ENCODE data around the gene LONP2. TPM values are rescaled to one million over a fixed set of nuclear protein-coding genes. Genes with fewer than 3 reads are reported as not detected.

Gene LONP2
- total and polyA plus RNA-seq, 9 donors: 30.0 to 101 (median 75.7) TPM

- intact Hi-C loops (cut with DNase I): loop anchor here in 3 of 4 donors (10.0 kb wide), 3 partner anchors 121 to 231 kb away; partner anchors contain the start of gene N4BP1 (in 1 of the 3)
- TF ChIP-seq CTCF (IDR thresholded peaks at IDR 0.05) (no peak), EP300 (IDR thresholded peaks at IDR 0.05) (no peak), POLR2A (IDR thresholded peaks at IDR 0.05) (no peak)
- no peaks in the 10 kb centered on the region for H3K36me3 ChIP-seq
- peak overlapping the region; percentile 93 to 100 for H3K27ac ChIP-seq
- DNase-seq: no peak
- no peaks in the 10 kb centered on the region for H3K27me3 ChIP-seq
- no peaks in the 10 kb centered on the region for H3K9me3 ChIP-seq
- peaks cover 23% of the 10 kb centered on the region for H3K4me1 ChIP-seq (ENCODE audit: insufficient read depth)
- H3K4me3 ChIP-seq: peak overlapping the region; percentile 88
- 0 to 1% (median 0%) methylated on average over 15 of the region's 15 CpGs for WGBS, 3 donors
These were observed 139.9 kb downstream of the LONP2 start for GRCh38 chr16:48383877-48384519.

GRCh38 chr16:48384520-48385252 is 140.6 kb downstream of the LONP2 start:
- intact Hi-C loops (cut with DNase I): loop anchor here in 3 of 4 donors (10.0 kb wide), 3 partner anchors 120 to 230 kb away; partner anchors contain the start of gene N4BP1 (in 1 of the 3)
- TF ChIP-seq CTCF (IDR thresholded peaks at IDR 0.05) (no peak), POLR2A (IDR thresholded peaks at IDR 0.05) (no peak)
- peak overlapping the region; percentile 99 to 100 for H3K27ac ChIP-seq
- H3K4me1 ChIP-seq (ENCODE audit: insufficient read depth): peaks cover 17% of the 10 kb centered on the region
- peak; percentile 58 to 81 (median 72) for DNase-seq
- H3K9me3 ChIP-seq: no peaks in the 10 kb centered on the region
- no peaks in the 10 kb centered on the region for H3K27me3 ChIP-seq
- H3K4me3 ChIP-seq: peak overlapping the region; percentile 88
- WGBS, 3 donors: 0 to 1% (median 1%) methylated on average over 30 to 102 of the region's 103 CpGs
- no peaks in the 10 kb centered on the region for H3K36me3 ChIP-seq

GRCh38 chr16:48385253-48386150 is 141.4 kb downstream of the LONP2 start, which contains the start of gene SIAH1:
Gene SIAH1, minus strand, starts transcription at chr16:48385413. Its CDS starts 22,985 bp downstream, at chr16:48362428.
- peak; percentile 82 to 94 (median 88) for DNase-seq

More at GRCh38 chr16:48385253-48386150, 141.4 kb downstream of the LONP2 start, which contains the start of gene SIAH1:
- no peaks in the 10 kb centered on the region for H3K27me3 ChIP-seq
- H3K4me3 ChIP-seq: peak within 1 kb of the TSS; percentile 88
- TF ChIP-seq POLR2A (IDR thresholded peaks at IDR 0.05) (peak; percentile 78), CTCF (IDR thresholded peaks at IDR 0.05) (peak in 2 of 3 donors; percentile 1 to 20), EP300 (IDR thresholded peaks at IDR 0.05) (no peak)
- WGBS, 3 donors: 0 to 1% (median 0%) methylated on average over 45 to 105 of the region's 105 CpGs
- H3K4me1 ChIP-seq (ENCODE audit: insufficient read depth): peaks cover 12% of the 10 kb centered on the region
- peak within 1 kb of the TSS; percentile 99 to 100 for H3K27ac ChIP-seq
- no peaks in the 10 kb centered on the region for H3K36me3 ChIP-seq
- intact Hi-C loops (cut with DNase I): loop anchor here in 3 of 4 donors (10.0 kb wide), 3 partner anchors 119 to 229 kb away; partner anchors contain the start of gene N4BP1 (in 1 of the 3)
- no peaks in the 10 kb centered on the region for H3K9me3 ChIP-seq
